Measurements from ENCODE around the gene STIMATE. TPM values are rescaled to one million over a fixed set of nuclear protein-coding genes. Genes with fewer than 3 reads are reported as not detected.

STIMATE gene
- total RNA-seq, result 7.9 and 11.0 TPM in 2 replicates

DNA sequence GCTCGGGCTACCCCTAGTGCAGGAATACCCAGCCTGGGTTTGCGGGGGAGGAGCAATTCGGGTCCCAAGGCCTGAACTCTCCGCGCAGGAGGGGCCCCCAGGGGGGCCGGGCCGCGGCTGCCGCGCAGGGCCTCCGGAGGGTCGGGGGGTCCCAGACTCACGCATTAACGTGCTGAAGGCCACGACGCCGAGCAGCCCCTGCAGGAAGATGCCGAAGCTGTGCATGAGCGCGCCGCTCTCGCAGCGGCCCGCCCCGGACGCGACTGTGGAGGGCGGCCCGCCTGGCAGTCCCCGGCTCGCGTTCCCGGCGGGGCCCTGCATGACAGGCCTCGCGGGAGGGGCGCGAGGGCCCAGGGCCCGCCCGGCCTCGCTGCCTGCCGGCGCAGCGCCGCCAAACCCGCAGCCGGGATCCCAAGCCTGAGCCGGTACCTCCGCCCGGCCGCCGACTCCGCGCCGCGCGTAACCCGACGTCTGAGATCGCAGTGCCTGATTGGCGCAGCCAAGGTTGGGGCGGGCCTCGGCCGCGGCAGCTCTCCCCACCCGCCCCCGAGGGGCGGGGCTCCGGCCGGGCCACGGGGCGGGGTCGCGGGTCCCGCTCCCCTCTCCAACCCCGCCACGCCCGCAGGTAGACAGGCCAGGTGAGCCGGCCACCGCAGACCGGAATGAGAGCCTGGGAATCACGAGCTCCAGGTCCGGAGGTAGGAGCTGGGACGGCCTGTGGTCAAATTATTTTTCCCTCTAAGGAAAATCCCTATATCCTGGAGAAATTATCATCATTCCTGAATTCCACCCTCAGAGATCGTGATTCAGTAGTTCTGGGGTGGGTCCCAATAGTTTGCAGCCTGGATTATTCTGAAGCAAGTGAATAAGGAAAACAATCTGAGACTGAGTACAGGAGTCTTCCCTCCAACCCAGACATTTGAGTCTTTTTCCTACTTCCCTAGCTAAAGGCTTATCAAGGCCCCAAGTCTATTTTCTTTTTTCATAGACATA is at the start of gene STIMATE:
TSS of gene STIMATE (minus strand) at position 419 of the 993 bp plus-strand sequence. CDS start at position 321, 98 bp downstream.
- Histone ChIP-seq H3K36me3 (ENCODE audit: control insufficient read depth, insufficient read depth, low read length) (no peaks in the 10 kb centered on the region), H3K4me3 (ENCODE audit: low read depth, low read length) (peak within 1 kb of the TSS; percentile 68), H3K27me3 (ENCODE audit: control insufficient read depth, insufficient read depth, low read length) (no peaks in the 10 kb centered on the region)
- FAIRE-seq (no peak), DNase-seq (ENCODE audit: low read depth) (peak; percentile 77)
- TF ChIP-seq, protein P1, sequence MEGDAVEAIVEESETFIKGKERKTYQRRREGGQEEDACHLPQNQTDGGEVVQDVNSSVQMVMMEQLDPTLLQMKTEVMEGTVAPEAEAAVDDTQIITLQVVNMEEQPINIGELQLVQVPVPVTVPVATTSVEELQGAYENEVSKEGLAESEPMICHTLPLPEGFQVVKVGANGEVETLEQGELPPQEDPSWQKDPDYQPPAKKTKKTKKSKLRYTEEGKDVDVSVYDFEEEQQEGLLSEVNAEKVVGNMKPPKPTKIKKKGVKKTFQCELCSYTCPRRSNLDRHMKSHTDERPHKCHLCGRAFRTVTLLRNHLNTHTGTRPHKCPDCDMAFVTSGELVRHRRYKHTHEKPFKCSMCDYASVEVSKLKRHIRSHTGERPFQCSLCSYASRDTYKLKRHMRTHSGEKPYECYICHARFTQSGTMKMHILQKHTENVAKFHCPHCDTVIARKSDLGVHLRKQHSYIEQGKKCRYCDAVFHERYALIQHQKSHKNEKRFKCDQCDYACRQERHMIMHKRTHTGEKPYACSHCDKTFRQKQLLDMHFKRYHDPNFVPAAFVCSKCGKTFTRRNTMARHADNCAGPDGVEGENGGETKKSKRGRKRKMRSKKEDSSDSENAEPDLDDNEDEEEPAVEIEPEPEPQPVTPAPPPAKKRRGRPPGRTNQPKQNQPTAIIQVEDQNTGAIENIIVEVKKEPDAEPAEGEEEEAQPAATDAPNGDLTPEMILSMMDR (IDR thresholded peaks at IDR 0.05; ENCODE audit: insufficient read depth, low read length, severe bottlenecking), result peak; percentile 1

DNA sequence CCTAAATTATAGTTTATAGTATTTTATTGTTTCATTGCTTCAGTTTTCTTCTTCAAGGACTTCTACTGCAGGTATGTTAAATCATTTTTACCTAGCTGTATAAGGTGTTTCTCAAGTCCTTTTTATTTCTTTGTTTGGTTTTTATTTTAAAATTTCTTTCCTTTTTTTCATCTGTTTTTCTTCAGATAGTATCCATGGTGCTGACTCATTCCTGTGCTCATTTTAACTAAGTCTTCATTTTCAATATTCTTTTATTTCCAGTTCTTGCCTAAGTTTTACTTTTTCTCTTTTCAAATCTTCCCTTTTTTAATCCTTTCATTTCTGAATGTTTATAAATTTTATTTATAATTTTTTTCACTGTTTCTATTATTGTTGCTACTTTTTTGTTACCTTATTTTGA is 42.3 kb upstream of the STIMATE start:
- TF ChIP-seq, protein P1 (IDR thresholded peaks at IDR 0.05; ENCODE audit: insufficient read depth, low read length, severe bottlenecking), result no peak
- FAIRE-seq, result no peak

DNA sequence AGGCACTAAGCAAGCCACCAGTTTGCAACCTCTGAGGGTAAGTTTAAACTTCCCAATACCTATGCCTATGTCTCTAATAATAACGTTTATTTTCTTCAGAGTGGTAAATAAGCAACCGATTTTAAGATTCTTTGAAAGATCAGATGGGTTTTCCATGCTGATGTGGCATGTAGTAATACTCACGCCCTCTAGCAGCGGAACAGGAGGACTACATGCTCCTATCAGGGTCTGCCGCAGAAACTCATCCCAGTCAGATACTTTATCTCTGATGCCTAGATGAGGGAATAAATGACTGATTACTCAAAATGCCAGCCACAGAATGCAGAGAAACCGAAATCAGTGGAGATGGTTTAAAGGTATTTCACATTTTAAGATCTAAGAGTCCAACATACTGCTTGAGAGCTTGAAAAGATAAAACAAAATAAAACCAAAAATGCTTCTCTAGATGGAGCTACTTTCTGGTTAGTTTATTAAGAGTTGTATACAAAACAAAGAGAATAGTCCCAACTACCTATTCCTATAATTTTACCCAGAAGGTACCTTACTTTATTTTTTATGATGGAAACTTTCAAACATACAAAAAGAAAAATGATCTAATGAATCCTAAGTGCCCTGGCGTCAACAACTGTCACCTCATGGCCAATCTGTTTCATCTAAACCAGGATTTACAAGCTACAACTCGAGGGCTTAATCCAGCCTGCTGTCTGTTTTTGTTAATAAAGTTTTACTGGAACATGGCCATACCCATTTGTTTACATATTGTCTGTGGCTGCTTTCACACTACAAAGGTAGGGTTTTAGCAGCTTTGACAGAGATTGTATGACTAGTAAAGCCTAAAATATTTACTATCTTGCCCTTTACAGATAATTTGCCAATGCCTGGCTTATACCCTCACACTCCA is 37.5 kb upstream of the STIMATE start:
- TF ChIP-seq, protein P1 (IDR thresholded peaks at IDR 0.05; ENCODE audit: insufficient read depth, low read length, severe bottlenecking), result peak; percentile 72
- H3K36me3 ChIP-seq (ENCODE audit: control insufficient read depth, insufficient read depth, low read length), result no peaks in the 10 kb centered on the region
- peak; percentile 59 for DNase-seq (ENCODE audit: low read depth)
- no peak overlapping the region for H3K4me3 ChIP-seq (ENCODE audit: low read depth, low read length)
- FAIRE-seq, result peak; percentile 43
- H3K27me3 ChIP-seq (ENCODE audit: control insufficient read depth, insufficient read depth, low read length), result no peaks in the 10 kb centered on the region

More for the DNA sequence above, 42.3 kb upstream of the STIMATE start:
- no peaks in the 10 kb centered on the region for H3K27me3 ChIP-seq (ENCODE audit: control insufficient read depth, insufficient read depth, low read length)
- DNase-seq (ENCODE audit: low read depth), result no peak
- H3K4me3 ChIP-seq (ENCODE audit: low read depth, low read length), result no peak overlapping the region
- no peaks in the 10 kb centered on the region for H3K36me3 ChIP-seq (ENCODE audit: control insufficient read depth, insufficient read depth, low read length)

DNA sequence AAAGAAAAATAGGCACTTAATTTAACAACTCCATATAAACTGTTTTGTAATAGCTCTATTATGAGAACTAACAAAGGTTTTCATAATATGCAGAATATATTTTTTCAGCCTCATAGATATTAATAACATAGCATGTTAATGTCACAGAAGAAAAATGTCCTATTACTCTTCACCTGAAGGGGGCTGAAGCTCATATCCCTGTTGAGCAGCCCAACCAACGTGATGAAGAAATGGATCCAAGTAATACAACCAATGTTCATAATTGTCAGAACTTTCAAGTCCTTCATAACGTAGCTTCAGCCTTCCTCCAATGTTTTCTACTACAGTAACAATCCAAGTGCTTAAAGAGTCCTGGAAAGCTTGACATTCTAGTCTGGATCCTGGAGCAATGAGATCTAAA is 34.5 kb upstream of the STIMATE start:
- no peaks in the 10 kb centered on the region for H3K27me3 ChIP-seq (ENCODE audit: control insufficient read depth, insufficient read depth, low read length)
- no peak overlapping the region for H3K4me3 ChIP-seq (ENCODE audit: low read depth, low read length)
- TF ChIP-seq, protein P1 (IDR thresholded peaks at IDR 0.05; ENCODE audit: insufficient read depth, low read length, severe bottlenecking), result no peak
- peaks cover 2% of the 10 kb centered on the region for H3K36me3 ChIP-seq (ENCODE audit: control insufficient read depth, insufficient read depth, low read length)
- no peak for FAIRE-seq
- DNase-seq (ENCODE audit: low read depth), result no peak

DNA sequence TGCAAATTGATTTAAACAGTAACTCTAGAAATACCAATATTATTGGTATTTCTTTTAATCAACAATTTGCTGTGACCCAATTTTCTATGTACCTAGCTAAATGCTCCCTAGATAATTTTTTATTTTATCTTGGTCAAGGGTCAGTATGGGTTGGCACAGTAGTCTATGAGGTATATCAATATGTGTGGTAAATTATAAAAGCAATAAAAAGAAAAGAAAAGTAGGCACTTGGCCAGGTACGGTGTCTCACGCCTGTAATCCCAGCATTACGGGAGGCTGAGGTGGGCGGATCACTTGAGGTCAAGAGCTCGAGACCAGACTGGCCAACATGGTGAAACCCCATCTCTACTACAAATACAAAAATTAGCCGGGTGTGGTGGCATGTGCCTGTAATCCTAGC is 34.0 kb upstream of the STIMATE start:
- no peak for DNase-seq (ENCODE audit: low read depth)
- Histone ChIP-seq H3K36me3 (ENCODE audit: control insufficient read depth, insufficient read depth, low read length) (peaks cover 2% of the 10 kb centered on the region), H3K27me3 (ENCODE audit: control insufficient read depth, insufficient read depth, low read length) (no peaks in the 10 kb centered on the region), H3K4me3 (ENCODE audit: low read depth, low read length) (no peak overlapping the region)
- TF ChIP-seq, protein P1 (IDR thresholded peaks at IDR 0.05; ENCODE audit: insufficient read depth, low read length, severe bottlenecking), result no peak
- no peak for FAIRE-seq
